ENCODE data around the gene RPS6KB2.

The RPS6KB2 gene

DNA sequence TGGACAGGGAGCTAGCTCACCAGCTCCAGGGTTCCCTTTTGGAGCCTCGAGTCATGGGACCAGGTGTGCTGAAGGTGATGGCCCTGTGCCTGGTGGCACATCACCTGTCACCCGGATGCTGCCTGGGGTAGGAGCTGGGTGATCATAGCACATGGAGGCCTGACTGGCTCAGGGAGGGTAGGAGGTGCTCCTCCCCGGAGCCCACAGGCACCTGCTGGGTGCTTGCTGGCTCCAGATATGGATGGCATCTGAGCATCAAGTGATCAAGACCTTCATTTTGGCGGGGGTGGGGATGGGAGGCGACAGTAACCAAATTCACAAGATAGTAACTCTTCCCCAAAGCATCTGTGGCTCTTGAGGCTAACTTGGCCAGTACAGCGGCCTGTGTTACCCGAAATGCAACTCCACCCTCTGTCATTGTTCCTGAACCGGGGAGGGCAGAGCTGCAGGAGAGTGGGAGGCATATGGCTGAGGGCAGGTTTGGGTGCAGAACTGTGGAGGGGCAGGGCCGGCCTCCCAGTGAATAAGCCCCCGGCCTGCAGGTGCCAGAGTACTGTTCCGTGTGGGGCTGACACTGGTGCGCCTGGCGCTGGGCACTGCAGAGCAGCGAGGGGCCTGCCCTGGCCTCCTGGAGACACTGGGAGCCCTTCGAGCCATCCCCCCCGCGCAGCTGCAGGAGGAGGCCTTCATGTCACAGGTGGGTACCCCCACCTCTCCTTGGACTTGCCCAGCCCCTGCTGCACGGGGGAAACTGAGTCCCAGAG is 19.7 kb upstream of the RPS6KB2 start:
- no peak for TF ChIP-seq CTCF (IDR thresholded peaks at IDR 0.05; ENCODE audit: low read length, missing control alignments)
- H3K4me3 ChIP-seq (replicated peaks; ENCODE audit: low read depth, low read length), result no peak overlapping the region
- no peak for DNase-seq (ENCODE audit: low read depth)

DNA sequence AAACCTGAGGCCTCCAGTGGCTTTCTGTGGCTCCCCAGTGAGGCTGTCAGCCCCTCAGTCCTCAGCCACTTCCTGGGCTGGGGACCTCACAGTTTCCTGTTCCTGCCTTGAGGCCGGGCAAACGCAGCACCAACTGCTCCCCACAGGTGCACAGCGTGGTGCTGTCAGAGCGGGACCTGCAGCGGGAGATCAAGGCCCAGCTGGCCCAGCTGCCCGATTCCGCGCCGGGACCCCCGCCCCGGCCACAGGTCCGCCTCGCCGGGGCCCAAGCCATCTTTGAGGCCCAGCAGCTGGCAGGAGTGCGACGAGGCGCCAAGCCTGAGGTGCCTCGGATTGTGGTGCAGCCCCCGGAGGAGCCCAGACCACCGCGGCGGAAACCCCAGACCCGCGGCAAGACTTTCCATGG is 19.0 kb upstream of the RPS6KB2 start:
- no peak overlapping the region for H3K4me3 ChIP-seq (replicated peaks; ENCODE audit: low read depth, low read length)
- no peak for DNase-seq (ENCODE audit: low read depth)
- TF ChIP-seq CTCF (IDR thresholded peaks at IDR 0.05; ENCODE audit: low read length, missing control alignments), result no peak

- no peak for TF ChIP-seq CTCF (IDR thresholded peaks at IDR 0.05; ENCODE audit: low read length, missing control alignments)
- DNase-seq (ENCODE audit: low read depth), result no peak
- H3K4me3 ChIP-seq (replicated peaks; ENCODE audit: low read depth, low read length), result no peak overlapping the region
These were observed 18.4 kb upstream of the RPS6KB2 start for GRCh38 chr11:67409781-67410368.

- no peak for DNase-seq (ENCODE audit: low read depth)
- TF ChIP-seq CTCF (IDR thresholded peaks at IDR 0.05; ENCODE audit: low read length, missing control alignments), result no peak
These were observed 17.9 kb upstream of the RPS6KB2 start for GRCh38 chr11:67410369-67410831.

DNA sequence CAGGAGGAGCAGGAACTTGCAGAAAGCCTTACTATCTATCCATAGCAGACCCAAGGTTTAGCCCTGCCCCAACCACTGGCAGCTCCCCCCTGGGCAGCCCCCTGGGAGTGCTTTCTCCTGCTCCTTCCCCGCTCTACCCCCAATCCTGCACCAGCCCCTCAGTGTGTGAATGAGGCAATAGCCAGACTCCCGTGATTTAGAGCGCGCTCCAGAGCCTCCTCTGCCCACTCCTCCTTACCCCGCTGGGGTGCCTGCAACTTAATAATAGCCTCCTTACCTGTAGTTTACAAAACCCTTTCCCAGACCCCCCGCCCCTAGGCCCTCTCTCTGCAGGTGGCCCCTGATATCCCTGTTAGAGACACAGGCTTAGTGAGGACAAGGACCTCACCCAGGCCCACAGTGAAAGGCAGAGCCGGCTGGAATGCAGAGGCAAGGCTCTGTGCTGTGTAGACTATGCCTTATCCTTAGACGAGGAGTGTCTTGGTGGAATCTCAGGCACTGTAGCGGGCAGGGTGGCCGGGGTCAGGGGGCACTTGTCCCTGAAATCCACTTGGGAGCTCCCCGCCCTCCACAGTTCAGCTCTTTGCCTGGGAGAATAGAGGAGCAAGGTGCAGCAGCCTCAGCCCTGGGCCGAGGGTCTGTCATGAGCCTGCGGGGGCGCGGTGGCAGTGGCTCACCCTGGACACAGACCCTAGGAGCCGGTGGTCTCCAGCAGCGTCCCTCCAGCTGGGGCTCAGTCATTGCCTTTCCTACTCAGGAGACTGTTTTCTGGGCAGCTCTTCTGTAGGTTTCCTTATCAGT is 17.1 kb upstream of the RPS6KB2 start:
- DNase-seq (ENCODE audit: low read depth), result no peak
- no peak overlapping the region for H3K4me3 ChIP-seq (replicated peaks; ENCODE audit: low read depth, low read length)
- TF ChIP-seq CTCF (IDR thresholded peaks at IDR 0.05; ENCODE audit: low read length, missing control alignments), result no peak

More at GRCh38 chr11:67410369-67410831, 17.9 kb upstream of the RPS6KB2 start:
- H3K4me3 ChIP-seq (replicated peaks; ENCODE audit: low read depth, low read length), result no peak overlapping the region

DNA sequence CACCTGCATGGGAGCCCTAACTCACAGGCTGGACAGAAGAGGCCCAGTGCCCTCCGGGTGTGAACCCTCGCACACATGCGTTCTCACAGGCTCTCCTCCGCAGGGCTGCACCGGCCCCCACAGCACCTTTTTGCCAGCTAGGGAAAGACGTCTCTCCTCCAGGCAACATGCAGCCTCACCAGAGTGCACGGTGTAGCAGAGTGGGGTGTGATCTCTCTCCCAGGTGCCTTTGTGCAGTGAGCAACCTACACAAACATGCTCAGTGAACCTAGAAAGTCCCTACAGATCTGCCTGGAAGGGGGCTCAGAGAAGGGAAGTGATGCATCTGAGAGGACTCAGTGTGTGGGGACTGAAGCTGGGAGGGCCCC is 16.5 kb upstream of the RPS6KB2 start:
- DNase-seq (ENCODE audit: low read depth), result no peak
- no peak for TF ChIP-seq CTCF (IDR thresholded peaks at IDR 0.05; ENCODE audit: low read length, missing control alignments)
- H3K4me3 ChIP-seq (replicated peaks; ENCODE audit: low read depth, low read length), result no peak overlapping the region

All from fibroblast of pulmonary artery (primary cell).